PC-3 (cell line): ENCODE measurements around the gene ACR. TPM values are rescaled to one million over a fixed set of nuclear protein-coding genes. Genes with fewer than 3 reads are reported as not detected.

Experiments
- ATAC-seq: fragments of 200-7000 bp; cut with Tn5 transposase; 2 replicates; pipeline ENCODE4 v1.9.1; 2020; ENCODE audit warnings: mild to moderate bottlenecking, moderate library complexity
- BruUV-seq: library from RNA; stranded (reverse); fragments of 400-500 nt; replicated peaks from 2 replicates; lab custom pipeline; 2021; lab: Mats Ljungman, UMichigan
- CTCF ChIA-PET: fragments of 300-600 bp; sonication (Branson Sonifier 250); formaldehyde crosslinking; loops from one replicate; lab custom pipeline; 2022; ENCODE audit warnings: antibody characterized with exemption; lab: Charles Lee
- POLR2A ChIA-PET: fragments of 300-600 bp; sonication (Branson Sonifier 250); formaldehyde crosslinking; loops from one replicate; lab custom pipeline; 2022; ENCODE audit warnings: antibody characterized with exemption; ENCODE audit not compliant: unreplicated experiment; lab: Charles Lee
- DNase-seq: peaks from one replicate; pipeline ENCODE4 v3.0.0-alpha.2; 2015
- H2AFZ ChIP-seq: fragments of 300-600 bp; sonication (generic); 2 replicates; pipeline ENCODE4 v1.6.0; 2016; ENCODE audit warnings: antibody characterized with exemption, low read length
- H3F3A ChIP-seq: fragments of 300-600 bp; sonication (generic); one replicate; pipeline ENCODE4 v1.6.0; 2017; ENCODE audit warnings: antibody characterized with exemption, low read length, control low read depth, mild to moderate bottlenecking; ENCODE audit not compliant: unreplicated experiment
- H3K27ac ChIP-seq: fragments of 300-600 bp; sonication (generic); 2 replicates; pipeline ENCODE4 v1.5.1; 2016; ENCODE audit warnings: mild to moderate bottlenecking, low read length
- H3K27me3 ChIP-seq: fragments of 300-600 bp; sonication (generic); 2 replicates; pipeline ENCODE4 v1.6.1; 2016; ENCODE audit warnings: low read length, mixed read lengths
- H3K36me3 ChIP-seq: fragments of 300-600 bp; sonication (generic); 2 replicates; pipeline ENCODE4 v1.6.1; 2016; ENCODE audit warnings: low read depth, mixed run types, low read length, mixed read lengths
- H3K4me1 ChIP-seq: fragments of 300-600 bp; sonication (generic); 2 replicates; pipeline ENCODE4 v1.5.1; 2016; ENCODE audit warnings: low read length; ENCODE audit not compliant: insufficient read depth
- H3K4me2 ChIP-seq: fragments of 300-600 bp; sonication (generic); 2 replicates; pipeline ENCODE4 v1.6.0; 2016; ENCODE audit warnings: low read length
- H3K4me3 ChIP-seq: fragments of 300-600 bp; sonication (generic); 2 replicates; pipeline ENCODE4 v1.5.1; 2016; ENCODE audit warnings: mild to moderate bottlenecking, low read length, mixed read lengths
- H3K79me2 ChIP-seq: fragments of 300-600 bp; sonication (generic); 2 replicates; pipeline ENCODE4 v1.6.1; 2017; ENCODE audit warnings: low read length, mixed read lengths
- H3K9ac ChIP-seq: fragments of 300-600 bp; sonication (generic); 2 replicates; pipeline ENCODE4 v1.6.0; 2016; ENCODE audit warnings: mild to moderate bottlenecking, low read length
- H3K9me2 ChIP-seq: fragments of 300-600 bp; sonication (generic); replicated peaks from 2 replicates; pipeline ENCODE4 v1.6.1; 2016; ENCODE audit warnings: mixed run types, low read length, mixed read lengths
- H3K9me3 ChIP-seq: fragments of 300-600 bp; sonication (generic); 2 replicates; pipeline ENCODE4 v1.6.1; 2016; ENCODE audit warnings: low read length, mixed read lengths
- H4K20me1 ChIP-seq: fragments of 300-600 bp; sonication (generic); 2 replicates; pipeline ENCODE4 v1.6.1; 2016; ENCODE audit warnings: low read length, mixed read lengths
- CTCF ChIP-seq: fragments of 300-600 bp; sonication (generic); conservative IDR thresholded peaks from 2 replicates; pipeline ENCODE4 v1.5.1; 2017; ENCODE audit warnings: antibody characterized with exemption, low read depth, mild to moderate bottlenecking, low read length
- EZH2 ChIP-seq: fragments of 300-600 bp; sonication (generic); IDR thresholded peaks from one replicate; pipeline ENCODE4 v1.6.1; 2017; ENCODE audit warnings: antibody characterized with exemption, mild to moderate bottlenecking, low read length; ENCODE audit not compliant: unreplicated experiment
- EZH2phosphoT487 ChIP-seq: fragments of 300-600 bp; sonication (generic); IDR thresholded peaks from 2 replicates; pipeline ENCODE4 v1.6.1; 2018; ENCODE audit warnings: mild to moderate bottlenecking, antibody characterized with exemption, low read length, borderline replicate concordance
- intact Hi-C: fragments of 100-400 bp; cut with micrococcal nuclease; formaldehyde crosslinking; loops from 2 replicates; pipeline ENCODE4 v1.9.0; 2023
- total RNA-seq: library from RNA; depleted of rRNA; stranded (reverse); fragments of >200 nt; gene quantifications from 2 replicates; pipeline ENCODE4 v1.2.3, GENCODE V29; 2014

ACR gene
- total RNA-seq, 1 experiment from 2014 or later: not detected

- no peak for DNase-seq
Observed at GRCh38 chr22:50700387-50701075, 37.5 kb upstream of the ACR start.

GRCh38 chr22:50701076-50701419 is 37.0 kb upstream of the ACR start:
- Histone ChIP-seq H3K4me1 (no peaks in the 10 kb centered on the region; the same call in 1 of the 2 replicates), H3K79me2 (no peaks in the 10 kb centered on the region), H3K36me3 (no peaks in the 10 kb centered on the region), H4K20me1 (no peaks in the 10 kb centered on the region), H3K4me2 (no peak overlapping the region), H3K9ac (no peak overlapping the region), H3K9me2 (no peaks in the 10 kb centered on the region), H3F3A (no peaks in the 10 kb centered on the region), H2AFZ (no peak overlapping the region), H3K27me3 (no peaks in the 10 kb centered on the region), H3K27ac (no peak overlapping the region), H3K4me3 (no peak overlapping the region), H3K9me3 (no peaks in the 10 kb centered on the region)
- ATAC-seq (no peak), DNase-seq (no peak)
- intact Hi-C loops: no loop called here
- ChIA-PET CTCF (no interaction called here), POLR2A (no interaction called here)
- no peak for TF ChIP-seq EZH2
- no peak for TF ChIP-seq CTCF
- no TSS peak for BruUV-seq

More at GRCh38 chr22:50700387-50701075, 37.5 kb upstream of the ACR start:
- Histone ChIP-seq H3K4me1 (no peaks in the 10 kb centered on the region; the same call in 1 of the 2 replicates), H3K79me2 (no peaks in the 10 kb centered on the region), H3K9me3 (no peaks in the 10 kb centered on the region), H3K27ac (no peak overlapping the region), H3K4me3 (no peak overlapping the region), H3F3A (no peaks in the 10 kb centered on the region), H3K9ac (no peak overlapping the region), H2AFZ (no peak overlapping the region), H3K36me3 (no peaks in the 10 kb centered on the region), H3K4me2 (no peak overlapping the region), H3K27me3 (no peaks in the 10 kb centered on the region), H3K9me2 (no peaks in the 10 kb centered on the region), H4K20me1 (no peaks in the 10 kb centered on the region)
- ATAC-seq: no peak
- TF ChIP-seq EZH2: no peak
- no peak for TF ChIP-seq CTCF
- no peak for TF ChIP-seq EZH2phosphoT487
- intact Hi-C loops: no loop called here
- BruUV-seq: no TSS peak
- ChIA-PET CTCF (no interaction called here), POLR2A (no interaction called here)

GRCh38 chr22:50701428-50702154 is 36.4 kb upstream of the ACR start:
- intact Hi-C loops: no loop called here
- CTCF ChIA-PET: no interaction called here
- BruUV-seq: no TSS peak

More at GRCh38 chr22:50701428-50702154, 36.4 kb upstream of the ACR start:
- no peak overlapping the region for H3K4me3 ChIP-seq
- DNase-seq (no peak), ATAC-seq (no peak)
- H4K20me1 ChIP-seq: no peaks in the 10 kb centered on the region
- H3F3A ChIP-seq: no peaks in the 10 kb centered on the region
- no peaks in the 10 kb centered on the region for H3K79me2 ChIP-seq
- H3K4me1 ChIP-seq: no peaks in the 10 kb centered on the region; the same call in 1 of the 2 replicates
- no peak overlapping the region for H3K4me2 ChIP-seq
- no peaks in the 10 kb centered on the region for H3K9me3 ChIP-seq
- TF ChIP-seq EZH2phosphoT487 (no peak), EZH2 (no peak)
- no peak overlapping the region for H2AFZ ChIP-seq
- no peak overlapping the region for H3K27ac ChIP-seq
- no peak overlapping the region for H3K9ac ChIP-seq
- H3K9me2 ChIP-seq: no peaks in the 10 kb centered on the region
- H3K27me3 ChIP-seq: no peaks in the 10 kb centered on the region
- POLR2A ChIA-PET: no interaction called here
- H3K36me3 ChIP-seq: no peaks in the 10 kb centered on the region
